GM12801 (cell line): ENCODE data around the gene OLR1.

Source experiments
- CTCF ChIP-seq: IDR thresholded peaks from one replicate; pipeline ENCODE4 v1.5.1; 2011; ENCODE audit warnings: control low read depth; ENCODE audit not compliant: insufficient read length; ENCODE audit errors: extremely low read depth

OLR1 gene

GRCh38 chr12:10184261-10184843, 12.4 kb upstream of the OLR1 start:
- no peak for TF ChIP-seq CTCF

- TF ChIP-seq CTCF, result no peak
Observed at GRCh38 chr12:10182354-10183049, 10.6 kb upstream of the OLR1 start.

GRCh38 chr12:10179776-10180181, 7.8 kb upstream of the OLR1 start:
- no peak for TF ChIP-seq CTCF

- TF ChIP-seq CTCF, result no peak
Observed at GRCh38 chr12:10178821-10179220, 6.9 kb upstream of the OLR1 start, which contains the start of gene TMEM52B. TMEM52B (plus strand) TSS chr12:10179032; CDS start chr12:10179575, 543 bp downstream.

- TF ChIP-seq CTCF, result no peak
Observed at GRCh38 chr12:10175846-10176636, 4.1 kb upstream of the OLR1 start.

GRCh38 chr12:10174986-10175614, 3.2 kb upstream of the OLR1 start:
- TF ChIP-seq CTCF, result no peak

GRCh38 chr12:10170216-10170615, 1.7 kb downstream of the OLR1 start:
- TF ChIP-seq CTCF, result no peak
